ENCODE data around the gene ARCN1.
"Not testable (repeated sequence)": the region's sequence is repeated elsewhere in the genome, so short reads cannot be mapped to it uniquely, and the experiment has no call there.

The ARCN1 gene

GRCh38 chr11:118604566-118604965 lies 32.4 kb downstream of the ARCN1 start:
- in situ Hi-C loops (cut with MboI; ENCODE audit: low sequenced_read_pairs) = no loop called here

DNA sequence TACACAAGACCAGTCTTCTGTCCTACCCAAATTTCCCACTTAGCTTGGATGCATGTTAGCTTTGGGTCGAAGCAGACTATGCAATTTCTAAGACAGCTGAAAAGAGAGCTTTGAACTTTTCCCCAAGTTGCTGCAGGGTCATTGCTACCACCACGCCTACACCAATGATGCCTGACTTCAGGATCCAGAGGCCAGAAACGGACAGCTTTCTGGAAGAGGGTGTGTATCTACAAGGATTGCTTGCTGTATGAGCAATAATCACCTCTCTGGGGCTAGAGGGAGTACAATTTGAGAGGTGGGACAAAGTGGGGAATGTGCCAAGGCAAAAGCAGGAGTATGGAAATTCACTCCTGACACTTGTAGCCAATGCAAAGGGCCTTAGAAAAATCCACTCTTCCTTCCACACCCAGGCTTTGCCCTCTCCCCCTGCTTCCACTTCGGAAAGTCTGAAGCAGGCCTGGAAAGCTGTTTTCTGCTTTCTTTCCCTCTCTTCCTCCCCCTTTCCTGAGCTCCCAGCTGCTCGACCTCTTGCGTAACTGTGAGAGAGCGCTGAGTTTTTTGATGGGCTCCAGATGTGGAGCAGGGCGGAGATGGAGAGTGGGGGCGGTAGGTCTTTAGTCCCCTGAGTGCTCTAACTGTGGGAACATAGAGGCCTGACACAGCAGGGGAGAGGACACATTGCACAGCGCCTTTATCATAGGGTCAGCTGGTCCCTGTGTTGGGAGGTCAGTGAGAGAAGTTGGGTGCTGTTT lies 33.1 kb downstream of the ARCN1 start:
- in situ Hi-C loops (cut with MboI; ENCODE audit: low sequenced_read_pairs) = no loop called here

GRCh38 chr11:118606157-118606843 lies 34.1 kb downstream of the ARCN1 start:
- in situ Hi-C loops (cut with MboI; ENCODE audit: low sequenced_read_pairs) = no loop called here

GRCh38 chr11:118606844-118607228 lies 34.6 kb downstream of the ARCN1 start:
- in situ Hi-C loops (cut with MboI; ENCODE audit: low sequenced_read_pairs) = no loop called here

GRCh38 chr11:118607401-118608359 lies 35.5 kb downstream of the ARCN1 start, which contains the start of gene PHLDB1:
Gene PHLDB1, plus strand, starts transcription at chr11:118607615. Its CDS starts 6,222 bp downstream, at chr11:118613837.
- in situ Hi-C loops (cut with MboI; ENCODE audit: low sequenced_read_pairs) = no loop called here

GRCh38 chr11:118608360-118609227 lies 36.4 kb downstream of the ARCN1 start:
- in situ Hi-C loops (cut with MboI; ENCODE audit: low sequenced_read_pairs) = no loop called here

GRCh38 chr11:118609380-118610224 lies 37.4 kb downstream of the ARCN1 start:
- in situ Hi-C loops (cut with MboI; ENCODE audit: low sequenced_read_pairs) = no loop called here

DNA sequence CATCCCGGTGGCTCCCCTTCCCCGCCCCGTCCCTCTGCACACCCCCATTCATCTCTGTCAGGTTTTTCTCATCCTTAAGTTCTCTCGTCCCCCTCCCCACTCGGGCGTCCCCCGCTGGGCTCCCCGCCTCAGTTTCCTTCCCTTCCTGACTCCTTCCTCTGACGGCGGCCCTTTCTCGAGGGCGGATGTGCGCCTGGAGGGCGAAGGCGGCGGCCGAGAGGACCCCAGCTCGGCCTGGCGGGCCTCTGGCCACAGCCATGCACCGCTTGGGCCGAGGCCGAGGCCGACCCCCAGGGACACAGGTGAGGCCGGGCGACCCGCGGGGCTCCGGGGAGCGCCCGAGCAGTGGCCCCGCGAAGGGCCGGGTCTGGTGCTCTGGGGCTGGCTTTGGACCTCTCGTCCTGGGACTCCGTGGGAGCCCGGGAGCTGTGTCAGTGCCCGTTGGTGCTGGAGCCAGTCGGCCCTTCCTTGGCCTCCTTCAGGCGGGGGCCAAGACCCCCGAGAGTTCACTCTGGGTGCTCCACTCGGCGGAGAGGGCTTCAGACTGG lies 38.1 kb downstream of the ARCN1 start:
- in situ Hi-C loops (cut with MboI; ENCODE audit: low sequenced_read_pairs) = no loop called here

- in situ Hi-C loops (cut with MboI; ENCODE audit: low sequenced_read_pairs) = no loop called here
Observed at GRCh38 chr11:118610773-118611432, 38.7 kb downstream of the ARCN1 start.

- in situ Hi-C loops (cut with MboI; ENCODE audit: low sequenced_read_pairs) = not testable (repeated sequence)
Observed at GRCh38 chr11:118611433-118611795, 39.2 kb downstream of the ARCN1 start.

GRCh38 chr11:118612378-118612777 lies 40.2 kb downstream of the ARCN1 start:
- in situ Hi-C loops (cut with MboI; ENCODE audit: low sequenced_read_pairs) = no loop called here

- in situ Hi-C loops (cut with MboI; ENCODE audit: low sequenced_read_pairs) = no loop called here
Observed at GRCh38 chr11:118614511-118614910, 42.3 kb downstream of the ARCN1 start.

DNA sequence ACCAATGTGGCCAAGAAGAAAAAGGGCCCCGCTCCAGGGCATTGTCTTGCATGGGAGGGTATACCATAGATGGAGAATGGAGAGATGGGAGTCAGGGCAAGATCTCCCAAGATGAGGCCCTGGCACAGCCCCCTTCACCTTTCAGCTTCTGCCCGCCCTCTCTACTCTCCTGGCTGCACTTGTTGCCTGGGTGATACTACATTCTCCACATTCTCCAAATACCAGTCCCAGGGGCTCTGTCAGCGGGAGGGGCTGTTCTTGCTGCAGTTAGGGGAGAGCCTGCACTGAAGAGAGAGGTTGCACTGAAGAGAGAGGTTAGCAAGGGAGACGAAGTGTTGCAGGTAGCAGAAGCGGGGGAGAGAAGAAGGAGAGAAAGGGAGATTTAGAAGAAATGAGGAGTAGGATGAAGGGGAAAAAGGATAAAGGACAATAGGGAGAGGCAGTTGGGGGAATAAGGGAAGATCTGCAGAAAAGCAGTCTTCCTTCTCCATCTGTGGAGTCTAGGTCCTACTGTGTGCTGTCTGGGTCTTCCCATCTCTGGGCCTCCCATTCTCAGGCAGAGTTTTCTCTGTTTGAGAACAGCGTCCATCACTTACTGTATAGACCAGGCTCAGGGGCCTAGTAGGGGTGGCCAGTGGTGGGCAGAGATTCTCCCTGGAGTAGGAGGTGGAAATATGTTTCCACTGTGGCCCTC lies 43.2 kb downstream of the ARCN1 start:
- in situ Hi-C loops (cut with MboI; ENCODE audit: low sequenced_read_pairs) = no loop called here

DNA sequence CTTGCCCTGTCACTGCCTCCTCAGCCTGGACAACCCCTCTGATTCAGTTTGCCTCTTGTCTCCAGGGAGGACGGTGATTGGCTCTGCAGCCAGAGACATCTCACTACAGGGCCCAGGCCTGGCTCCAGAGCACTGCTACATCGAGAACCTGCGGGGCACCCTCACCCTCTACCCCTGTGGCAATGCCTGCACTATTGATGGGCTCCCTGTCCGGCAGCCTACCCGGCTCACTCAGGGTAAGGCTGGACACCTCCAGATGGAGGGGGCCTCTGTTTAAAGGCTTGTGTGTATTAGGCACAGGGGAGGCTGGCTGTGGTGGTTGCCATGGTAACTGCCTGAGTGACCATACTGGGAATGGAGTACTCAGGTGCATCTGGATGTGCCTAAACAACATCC lies 43.8 kb downstream of the ARCN1 start:
- in situ Hi-C loops (cut with MboI; ENCODE audit: low sequenced_read_pairs) = no loop called here

DNA sequence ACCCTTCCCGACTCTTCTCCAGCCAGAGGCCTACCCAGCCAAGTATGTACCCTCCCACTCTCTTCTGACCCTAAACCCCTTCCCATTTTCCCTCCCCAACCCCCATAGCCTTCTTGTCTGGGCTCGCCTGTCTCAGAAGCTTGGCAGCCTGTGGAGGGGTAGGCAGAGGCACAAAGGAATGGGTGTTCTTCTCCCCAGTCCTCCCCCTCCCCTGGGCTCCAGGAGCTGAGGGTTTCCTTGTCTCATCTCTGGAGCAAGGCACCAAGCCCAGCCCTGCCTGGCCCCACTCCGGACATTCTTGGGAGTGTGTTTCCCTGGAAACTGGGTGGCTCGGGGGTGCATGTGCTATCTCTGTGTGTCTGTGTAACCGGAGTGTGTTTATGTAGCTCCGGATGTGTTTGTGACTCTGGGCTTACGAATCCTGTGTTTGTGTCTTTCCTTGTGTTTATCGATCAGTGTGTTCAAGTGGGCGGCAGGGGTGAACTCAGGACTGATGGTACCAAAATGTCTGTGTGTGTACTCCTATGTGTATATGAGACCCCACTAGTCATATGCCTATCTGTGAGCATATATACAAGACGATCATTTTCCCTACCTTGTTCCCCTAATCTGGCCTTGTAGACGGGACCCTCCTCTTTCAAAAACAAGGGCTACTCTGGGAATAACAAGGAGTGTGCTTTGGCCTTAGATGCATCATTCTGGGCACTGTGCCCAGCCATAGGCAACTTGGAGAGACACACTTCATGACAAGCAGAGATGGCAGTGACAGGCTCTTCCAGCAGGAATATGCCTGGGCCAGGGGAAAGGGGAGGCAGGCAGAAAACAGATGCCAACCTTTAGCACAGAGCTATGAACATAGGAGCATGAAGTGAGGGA lies 46.1 kb downstream of the ARCN1 start:
- in situ Hi-C loops (cut with MboI; ENCODE audit: low sequenced_read_pairs) = no loop called here

DNA sequence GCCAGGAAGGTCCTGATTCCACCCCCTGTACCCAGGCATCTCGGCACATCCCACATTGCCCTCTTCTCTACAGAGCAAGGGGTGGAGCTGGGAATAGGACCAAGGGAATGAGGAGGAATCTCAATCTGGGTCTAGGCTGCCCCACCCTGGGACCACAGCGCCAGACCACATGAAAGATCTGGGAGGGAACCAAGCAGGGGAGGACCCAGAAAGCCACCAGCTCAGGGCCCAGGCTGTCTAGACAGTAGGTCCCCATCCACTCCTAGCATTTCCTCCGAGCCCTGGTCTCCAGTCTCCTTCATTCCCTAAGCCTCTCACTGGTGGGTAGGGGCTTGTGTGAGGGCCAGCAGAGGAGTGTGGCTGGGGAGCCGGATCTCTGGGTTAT lies 46.8 kb downstream of the ARCN1 start:
- in situ Hi-C loops (cut with MboI; ENCODE audit: low sequenced_read_pairs) = no loop called here

Data from HL-60/S4 treated with phorbol 12-myristate 13-acetate at 8.2 ng/mL for 4 days and 3 days (cell line).